ENCODE results near the gene MAML2.

GRCh38 chr11:96357794-96358193, 14.8 kb upstream of the MAML2 start:
- TF ChIP-seq EZH2 (IDR thresholded peaks at IDR 0.05; ENCODE audit: low read depth, low read length, severe bottlenecking) (no peak), POLR2AphosphoS5 (IDR thresholded peaks at IDR 0.05; ENCODE audit: low read depth, low read length) (no peak), POLR2A (IDR thresholded peaks at IDR 0.05; ENCODE audit: control extremely low read depth in 1 of 2, low read depth in 2 of 2, low read length in 2 of 2) (no peak), CREB1 (IDR thresholded peaks at IDR 0.05) (no peak), ZNF274 (IDR thresholded peaks at IDR 0.05; ENCODE audit: borderline replicate concordance, extremely low read depth, low read length) (no peak), CTCF (IDR thresholded peaks at IDR 0.05; ENCODE audit: control extremely low read depth in 1 of 3, insufficient read depth in 1 of 3, low read depth in 1 of 3, low read length in 3 of 3) (no peak)
